HepG2 (cell line): ENCODE data around the gene IGFL1. TPM values are rescaled to one million over a fixed set of nuclear protein-coding genes. Genes with fewer than 3 reads are reported as not detected.

Source experiments
- GMEB2 ChIP-seq: IDR thresholded peaks from 2 replicates; pipeline ENCODE4 v1.6.1; 2016; ENCODE audit warnings: missing biosample characterization, missing genetic modification reagents, low read depth
- PRDM15 ChIP-seq: sonication (generic); formaldehyde crosslinking; IDR thresholded peaks from 2 replicates; pipeline ENCODE4 v1.4.0; 2020; ENCODE audit warnings: missing genetic modification reagents
- SNAPC2 ChIP-seq: sonication (generic); formaldehyde crosslinking; IDR thresholded peaks from 2 replicates; pipeline ENCODE4 v1.8.1; 2022; ENCODE audit warnings: mild to moderate bottlenecking, missing genetic modification reagents
- polyA plus RNA-seq, 8 experiments: library from polyadenylated mRNA; depleted of rRNA in 3 of 8; stranded (reverse) in 7 of 8; unstranded in 1 of 8; fragments of >200 nt; fragmentation: Illumina TruSeq in 4 of 8; extraction: Trizol in 4 of 8; gene quantifications; 2 replicates each; pipeline versions ENCODE4 v1.2.1 to v1.2.3, GENCODE V29; 2011 to 2016; ENCODE audit warnings: low read depth in 4 of 8, missing spikeins in 1 of 8, mixed read lengths in 1 of 8; ENCODE audit not compliant: insufficient read depth in 1 of 8
- total RNA-seq, 5 experiments: library from RNA; depleted of rRNA; stranded (reverse); fragments of >200 nt; fragmentation: Illumina TruSeq; extraction: Trizol; gene quantifications; 2 replicates each; pipeline ENCODE4 v1.2.3, GENCODE V29; 2016; ENCODE audit warnings: low read depth in 1 of 5
- TF ChIP-seq, protein P1 (sequence below): sonication (generic); formaldehyde crosslinking; IDR thresholded peaks from 2 replicates; pipeline ENCODE4 v1.5.0; 2020; ENCODE audit warnings: mild to moderate bottlenecking, missing genetic modification reagents
- TF ChIP-seq, protein P2 (sequence below): sonication (generic); formaldehyde crosslinking; IDR thresholded peaks from 2 replicates; pipeline ENCODE4 v1.4.0; 2020; ENCODE audit warnings: missing genetic modification reagents, mild to moderate bottlenecking, borderline replicate concordance

The IGFL1 gene
- total and polyA plus RNA-seq, 2 of the 13 experiments (the other 11 are each of a cell fraction or from before 2014, with no cell fraction given), result not detected

DNA sequence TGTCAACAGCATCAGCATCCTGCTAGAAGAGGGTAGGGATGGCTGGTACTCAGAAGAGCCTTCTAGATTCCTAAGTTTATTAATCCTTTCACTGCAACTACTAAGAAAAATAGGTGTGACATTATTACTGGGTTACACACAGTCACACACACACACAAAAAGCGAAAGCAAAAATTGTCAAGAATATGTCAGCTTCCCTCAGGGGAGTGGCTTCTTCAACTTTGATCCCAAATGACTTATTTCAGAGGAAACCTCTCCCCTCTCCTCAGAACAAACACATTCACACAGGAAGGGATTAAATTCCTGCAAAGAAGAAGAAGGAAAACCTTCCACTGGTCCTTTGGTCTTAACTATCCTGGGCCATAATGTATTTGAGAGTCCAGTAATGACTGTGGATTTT is 20.1 kb upstream of the IGFL1 start (continued):
- TF ChIP-seq PRDM15 (no peak), GMEB2 (CRISPR knock-in tag) (no peak), SNAPC2 (no peak)
- TF ChIP-seq, protein P1, sequence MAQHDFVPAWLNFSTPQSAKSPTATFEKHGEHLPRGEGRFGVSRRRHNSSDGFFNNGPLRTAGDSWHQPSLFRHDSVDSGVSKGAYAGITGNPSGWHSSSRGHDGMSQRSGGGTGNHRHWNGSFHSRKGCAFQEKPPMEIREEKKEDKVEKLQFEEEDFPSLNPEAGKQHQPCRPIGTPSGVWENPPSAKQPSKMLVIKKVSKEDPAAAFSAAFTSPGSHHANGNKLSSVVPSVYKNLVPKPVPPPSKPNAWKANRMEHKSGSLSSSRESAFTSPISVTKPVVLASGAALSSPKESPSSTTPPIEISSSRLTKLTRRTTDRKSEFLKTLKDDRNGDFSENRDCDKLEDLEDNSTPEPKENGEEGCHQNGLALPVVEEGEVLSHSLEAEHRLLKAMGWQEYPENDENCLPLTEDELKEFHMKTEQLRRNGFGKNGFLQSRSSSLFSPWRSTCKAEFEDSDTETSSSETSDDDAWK, result no peak
- TF ChIP-seq, protein P2, sequence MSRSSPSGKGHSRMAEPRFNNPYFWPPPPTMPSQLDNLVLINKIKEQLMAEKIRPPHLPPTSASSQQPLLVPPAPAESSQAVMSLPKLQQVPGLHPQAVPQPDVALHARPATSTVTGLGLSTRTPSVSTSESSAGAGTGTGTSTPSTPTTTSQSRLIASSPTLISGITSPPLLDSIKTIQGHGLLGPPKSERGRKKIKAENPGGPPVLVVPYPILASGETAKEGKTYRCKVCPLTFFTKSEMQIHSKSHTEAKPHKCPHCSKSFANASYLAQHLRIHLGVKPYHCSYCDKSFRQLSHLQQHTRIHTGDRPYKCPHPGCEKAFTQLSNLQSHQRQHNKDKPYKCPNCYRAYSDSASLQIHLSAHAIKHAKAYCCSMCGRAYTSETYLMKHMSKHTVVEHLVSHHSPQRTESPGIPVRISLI, result no peak
